ENCODE measurements around the gene BOLA1.
"Not testable (repeated sequence)": the region's sequence is repeated elsewhere in the genome, so short reads cannot be mapped to it uniquely, and the experiment has no call there.

Gene BOLA1

GRCh38 chr1:149933208-149933607, 33.8 kb downstream of the BOLA1 start:
- Histone ChIP-seq H3K27ac (ENCODE audit: low read depth, low read length) (no peak overlapping the region), H3K36me3 (ENCODE audit: insufficient read depth, low read length) (no peaks in the 10 kb centered on the region; the same call in 1 of the 2 replicates), H3K9me3 (ENCODE audit: insufficient read depth, low read depth, low read length) (no peaks in the 10 kb centered on the region), H3K27me3 (ENCODE audit: insufficient read depth, low read length) (no peaks in the 10 kb centered on the region), H3K4me3 (ENCODE audit: low read length) (no peak overlapping the region), H3K9ac (ENCODE audit: low read depth, low read length) (no peak overlapping the region), H3K4me1 (ENCODE audit: insufficient read depth, low read length) (peaks cover 21% of the 10 kb centered on the region)
- WGBS, result 92% methylated on average over 4 of the region's 4 CpGs

DNA sequence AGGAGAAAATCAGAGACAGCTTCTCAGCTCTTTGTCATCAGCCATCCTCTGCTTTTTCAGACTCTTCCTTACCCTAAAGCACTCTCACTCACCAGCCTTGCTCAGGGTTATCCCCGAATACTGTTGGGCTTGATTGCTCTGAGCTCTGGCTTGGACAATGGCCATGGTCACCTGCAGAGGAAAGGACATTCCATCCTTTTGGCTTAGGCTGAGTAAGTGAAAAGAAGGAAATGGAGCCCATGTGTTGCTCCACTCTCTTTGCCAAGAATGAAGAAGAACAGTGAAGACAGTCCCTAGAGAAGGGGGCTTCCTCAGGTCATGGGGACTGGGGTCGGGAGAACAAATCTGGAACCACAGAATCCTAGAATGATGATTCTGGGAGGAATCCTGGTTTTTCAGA, 35.0 kb downstream of the BOLA1 start:
- H3K4me1 ChIP-seq (ENCODE audit: insufficient read depth, low read length), result peaks cover 23% of the 10 kb centered on the region
- H3K27me3 ChIP-seq (ENCODE audit: insufficient read depth, low read length), result no peaks in the 10 kb centered on the region
- 83% methylated on average over 2 of the region's 2 CpGs for WGBS
- H3K27ac ChIP-seq (ENCODE audit: low read depth, low read length), result no peak overlapping the region
- no peak overlapping the region for H3K9ac ChIP-seq (ENCODE audit: low read depth, low read length)
- no peaks in the 10 kb centered on the region for H3K9me3 ChIP-seq (ENCODE audit: insufficient read depth, low read depth, low read length)
- no peaks in the 10 kb centered on the region; the same call in 1 of the 2 replicates for H3K36me3 ChIP-seq (ENCODE audit: insufficient read depth, low read length)
- H3K4me3 ChIP-seq (ENCODE audit: low read length), result no peak overlapping the region

DNA sequence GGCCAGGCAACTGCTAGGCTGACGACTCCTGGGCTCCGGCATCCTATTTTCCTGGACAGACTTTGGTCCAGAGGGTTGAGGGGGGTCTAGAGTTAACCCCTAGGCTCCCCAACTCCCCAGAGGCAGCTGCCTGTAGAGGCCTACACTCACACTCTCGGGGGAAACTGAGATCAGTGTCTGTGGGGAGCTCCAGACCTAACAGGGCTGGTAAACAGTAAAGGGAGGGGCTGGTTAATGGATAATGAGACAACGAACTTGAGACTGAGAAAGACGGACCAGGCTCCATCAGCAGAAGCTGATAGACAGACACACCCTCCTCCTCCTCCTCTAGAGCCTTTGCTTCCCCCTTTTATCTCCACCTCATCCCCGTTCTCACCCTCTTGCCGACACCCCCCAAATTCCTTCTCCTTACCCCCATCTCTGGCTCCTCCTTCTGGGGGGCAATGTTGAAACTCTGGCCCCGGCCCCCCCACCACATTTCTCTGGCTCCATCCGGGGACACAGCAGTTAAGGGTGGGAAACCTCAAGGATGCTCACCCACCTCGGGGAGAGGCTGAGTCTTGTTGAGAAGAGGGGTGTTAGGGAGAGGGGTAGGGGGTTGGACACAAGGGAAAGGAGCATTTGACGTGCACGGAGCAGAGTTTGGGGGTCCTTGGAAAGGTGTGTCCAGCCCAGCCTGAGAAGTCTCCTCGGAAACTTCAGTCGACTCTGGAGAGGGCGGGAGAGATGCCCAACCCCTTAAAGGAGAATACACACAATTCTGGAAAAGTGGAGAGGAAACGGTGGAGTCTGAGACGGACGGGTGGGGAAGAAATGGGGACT, 37.0 kb downstream of the BOLA1 start, which contains the start of gene MTMR11:
TSS of gene MTMR11 (minus strand) at position 710 of the 822 bp plus-strand sequence. CDS start at position 478, 232 bp downstream.
- H3K36me3 ChIP-seq (ENCODE audit: insufficient read depth, low read length), result no peaks in the 10 kb centered on the region
- H3K27ac ChIP-seq (ENCODE audit: low read depth, low read length), result no peak within 1 kb of the TSS
- WGBS, result 42% methylated on average over 14 of the region's 18 CpGs
- no peaks in the 10 kb centered on the region for H3K27me3 ChIP-seq (ENCODE audit: insufficient read depth, low read length)
- H3K4me1 ChIP-seq (ENCODE audit: insufficient read depth, low read length), result peaks cover 40% of the 10 kb centered on the region
- no peaks in the 10 kb centered on the region for H3K9me3 ChIP-seq (ENCODE audit: insufficient read depth, low read depth, low read length)
- peak within 1 kb of the TSS; percentile 60 for H3K4me3 ChIP-seq (ENCODE audit: low read length)
- H3K9ac ChIP-seq (ENCODE audit: low read depth, low read length), result peak within 1 kb of the TSS; percentile 45; the same call in 1 of the 2 replicates

- Histone ChIP-seq H3K4me1 (ENCODE audit: insufficient read depth, low read length) (peaks cover 46% of the 10 kb centered on the region), H3K4me3 (ENCODE audit: low read length) (peak overlapping the region; percentile 60), H3K27me3 (ENCODE audit: insufficient read depth, low read length) (no peaks in the 10 kb centered on the region), H3K27ac (ENCODE audit: low read depth, low read length) (no peak overlapping the region), H3K9ac (ENCODE audit: low read depth, low read length) (peak overlapping the region; percentile 45; the same call in 1 of the 2 replicates), H3K9me3 (ENCODE audit: insufficient read depth, low read depth, low read length) (no peaks in the 10 kb centered on the region), H3K36me3 (ENCODE audit: insufficient read depth, low read length) (no peaks in the 10 kb centered on the region)
- WGBS, result 14% methylated on average over 6 of the region's 8 CpGs
Measured at GRCh38 chr1:149936992-149937705, 37.8 kb downstream of the BOLA1 start.

DNA sequence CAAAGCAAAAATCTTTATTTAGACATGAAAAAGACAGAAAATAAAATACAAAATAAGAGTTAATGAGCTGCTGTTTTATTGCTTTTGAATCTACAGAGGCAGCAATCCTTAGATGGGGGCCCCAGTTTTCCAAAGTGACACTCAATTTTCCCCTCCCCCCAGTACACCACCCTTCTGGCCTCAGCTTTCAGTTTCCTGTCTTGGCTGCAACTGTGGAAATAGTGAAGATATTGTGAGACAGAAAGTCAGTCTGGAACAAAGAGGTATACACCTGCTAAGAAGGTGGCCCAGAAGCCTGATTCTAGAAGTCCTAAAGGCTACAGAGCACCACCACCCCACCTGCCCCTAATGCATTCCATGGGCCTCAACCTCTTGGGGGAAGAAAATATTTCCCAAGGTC, 38.4 kb downstream of the BOLA1 start:
- Histone ChIP-seq H3K36me3 (ENCODE audit: insufficient read depth, low read length) (no peaks in the 10 kb centered on the region), H3K9ac (ENCODE audit: low read depth, low read length) (peak overlapping the region; percentile 3; the same call in 1 of the 2 replicates), H3K9me3 (ENCODE audit: insufficient read depth, low read depth, low read length) (no peaks in the 10 kb centered on the region), H3K27ac (ENCODE audit: low read depth, low read length) (no peak overlapping the region), H3K4me3 (ENCODE audit: low read length) (peak overlapping the region; percentile 60), H3K4me1 (ENCODE audit: insufficient read depth, low read length) (peaks cover 51% of the 10 kb centered on the region), H3K27me3 (ENCODE audit: insufficient read depth, low read length) (no peaks in the 10 kb centered on the region)

GRCh38 chr1:149938668-149939003, 39.3 kb downstream of the BOLA1 start:
- Histone ChIP-seq H3K27ac (ENCODE audit: low read depth, low read length) (peak overlapping the region; percentile 94), H3K9ac (ENCODE audit: low read depth, low read length) (peak overlapping the region; percentile 68; the same call in 1 of the 2 replicates), H3K4me3 (ENCODE audit: low read length) (peak overlapping the region; percentile 32), H3K4me1 (ENCODE audit: insufficient read depth, low read length) (peaks cover 54% of the 10 kb centered on the region)
- not testable (repeated sequence) for H3K9me3 ChIP-seq (ENCODE audit: insufficient read depth, low read depth, low read length); H3K36me3 ChIP-seq (ENCODE audit: insufficient read depth, low read length); H3K27me3 ChIP-seq (ENCODE audit: insufficient read depth, low read length)
- 14% methylated on average over 9 of the region's 13 CpGs for WGBS

DNA sequence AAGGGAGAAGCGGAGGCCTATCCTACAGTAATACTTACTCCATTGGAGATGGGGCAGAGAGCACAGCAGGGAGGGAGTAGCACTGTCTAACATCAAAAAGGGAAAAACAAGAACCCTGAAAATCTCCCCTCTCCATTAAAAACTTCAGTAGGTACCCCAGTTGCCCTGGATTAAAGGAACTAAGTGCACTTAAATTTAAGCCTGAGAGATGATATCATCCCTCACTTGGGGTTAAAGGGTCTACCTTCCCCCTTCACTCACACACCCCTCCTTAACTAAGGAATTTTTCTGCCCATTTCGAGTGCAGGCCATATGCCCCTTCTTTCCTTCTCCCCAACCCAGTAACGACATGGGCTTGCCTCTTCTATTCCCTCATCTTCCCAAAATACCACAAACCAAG, 41.1 kb downstream of the BOLA1 start:
- Histone ChIP-seq H3K27me3 (ENCODE audit: insufficient read depth, low read length) (no peaks in the 10 kb centered on the region), H3K4me1 (ENCODE audit: insufficient read depth, low read length) (peaks cover 54% of the 10 kb centered on the region), H3K9ac (ENCODE audit: low read depth, low read length) (no peak overlapping the region), H3K9me3 (ENCODE audit: insufficient read depth, low read depth, low read length) (no peaks in the 10 kb centered on the region), H3K4me3 (ENCODE audit: low read length) (no peak overlapping the region), H3K36me3 (ENCODE audit: insufficient read depth, low read length) (peaks cover 15% of the 10 kb centered on the region), H3K27ac (ENCODE audit: low read depth, low read length) (no peak overlapping the region; the same call in 1 of the 2 replicates)
- 65% methylated on average over 3 of the region's 3 CpGs for WGBS

- Histone ChIP-seq H3K4me1 (ENCODE audit: insufficient read depth, low read length) (peaks cover 49% of the 10 kb centered on the region), H3K36me3 (ENCODE audit: insufficient read depth, low read length) (peaks cover 26% of the 10 kb centered on the region), H3K4me3 (ENCODE audit: low read length) (no peak overlapping the region), H3K27ac (ENCODE audit: low read depth, low read length) (no peak overlapping the region; the same call in none of the 2 replicates), H3K9me3 (ENCODE audit: insufficient read depth, low read depth, low read length) (no peaks in the 10 kb centered on the region), H3K9ac (ENCODE audit: low read depth, low read length) (peak overlapping the region; percentile 35; the same call in 1 of the 2 replicates), H3K27me3 (ENCODE audit: insufficient read depth, low read length) (no peaks in the 10 kb centered on the region)
- 70% methylated on average over 4 of the region's 5 CpGs for WGBS
Measured at GRCh38 chr1:149942207-149942606, 42.8 kb downstream of the BOLA1 start.

DNA sequence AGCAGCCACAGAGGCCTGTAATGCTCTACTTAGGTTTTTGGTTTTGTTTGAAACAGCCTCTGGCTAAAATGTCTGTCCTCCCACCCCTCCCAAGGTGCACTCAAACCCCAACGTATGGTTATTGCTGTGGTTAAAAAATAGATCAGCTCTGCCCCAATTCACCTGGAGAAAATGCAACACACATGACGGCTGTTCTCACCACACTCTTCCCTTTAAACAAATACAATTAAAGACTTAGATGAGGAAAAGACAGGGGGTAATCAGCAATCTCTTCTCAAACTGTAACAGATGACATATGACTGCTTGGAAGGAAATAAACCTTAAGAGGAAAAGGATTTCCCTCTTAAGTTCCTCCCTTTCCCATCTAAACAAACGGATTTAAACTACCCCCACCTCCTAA, 43.5 kb downstream of the BOLA1 start:
- Histone ChIP-seq H3K27me3 (ENCODE audit: insufficient read depth, low read length) (no peaks in the 10 kb centered on the region), H3K36me3 (ENCODE audit: insufficient read depth, low read length) (peaks cover 31% of the 10 kb centered on the region), H3K9me3 (ENCODE audit: insufficient read depth, low read depth, low read length) (no peaks in the 10 kb centered on the region), H3K4me3 (ENCODE audit: low read length) (no peak overlapping the region), H3K9ac (ENCODE audit: low read depth, low read length) (0 out of 2 replicates have a peak overlapping the region, but pooled peaks have one; percentile 6), H3K4me1 (ENCODE audit: insufficient read depth, low read length) (peaks cover 42% of the 10 kb centered on the region), H3K27ac (ENCODE audit: low read depth, low read length) (no peak overlapping the region; the same call in 1 of the 2 replicates)
- WGBS, result 66% methylated on average over 1 of the region's 3 CpGs

DNA sequence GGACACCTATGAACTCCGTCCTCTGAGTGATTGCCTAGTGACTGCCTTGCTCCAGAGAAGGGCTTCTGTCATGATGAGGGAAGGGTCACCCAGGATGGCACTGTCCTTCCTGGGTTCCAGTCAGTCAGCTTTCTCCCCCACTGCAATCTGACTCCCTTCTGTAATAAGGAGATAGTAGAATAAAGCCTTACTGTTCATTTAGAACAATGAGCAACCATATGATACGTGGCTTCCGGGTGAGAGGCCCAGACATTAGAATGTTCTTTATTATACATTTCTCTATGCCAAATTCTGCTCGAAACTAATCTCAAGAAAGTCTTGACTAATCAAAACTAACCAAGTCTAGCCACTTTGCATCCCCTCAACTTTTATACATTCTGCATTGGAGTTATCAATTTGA, 45.8 kb downstream of the BOLA1 start:
- WGBS, result 94% methylated on average over 4 of the region's 4 CpGs
- Histone ChIP-seq H3K27ac (ENCODE audit: low read depth, low read length) (no peak overlapping the region), H3K27me3 (ENCODE audit: insufficient read depth, low read length) (no peaks in the 10 kb centered on the region), H3K9me3 (ENCODE audit: insufficient read depth, low read depth, low read length) (no peaks in the 10 kb centered on the region), H3K36me3 (ENCODE audit: insufficient read depth, low read length) (peaks cover 52% of the 10 kb centered on the region), H3K9ac (ENCODE audit: low read depth, low read length) (no peak overlapping the region), H3K4me1 (ENCODE audit: insufficient read depth, low read length) (peaks cover 25% of the 10 kb centered on the region), H3K4me3 (ENCODE audit: low read length) (no peak overlapping the region)

DNA sequence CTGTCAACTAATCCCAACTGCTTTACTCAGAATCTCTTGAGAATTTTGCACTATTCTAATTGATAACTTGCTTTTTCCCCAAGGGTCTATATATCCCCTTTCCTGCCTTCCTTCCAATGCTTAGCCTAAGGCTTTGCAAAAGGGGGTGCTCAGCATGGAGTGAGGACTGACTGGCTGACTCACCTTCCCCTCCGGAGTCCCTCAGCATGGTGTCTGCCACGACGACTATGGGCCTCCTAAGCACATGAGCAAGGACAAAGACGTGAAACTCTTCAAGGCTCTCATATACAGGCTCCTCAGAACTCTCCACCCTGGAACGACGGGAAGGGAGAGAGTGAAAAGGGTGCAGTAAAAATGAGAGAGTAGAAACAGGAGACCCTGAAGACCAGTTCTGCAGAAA, 50.5 kb downstream of the BOLA1 start:
- no peaks in the 10 kb centered on the region for H3K27me3 ChIP-seq (ENCODE audit: insufficient read depth, low read length)
- no peak overlapping the region; the same call in 1 of the 2 replicates for H3K9ac ChIP-seq (ENCODE audit: low read depth, low read length)
- no peaks in the 10 kb centered on the region for H3K9me3 ChIP-seq (ENCODE audit: insufficient read depth, low read depth, low read length)
- peaks cover 46% of the 10 kb centered on the region for H3K36me3 ChIP-seq (ENCODE audit: insufficient read depth, low read length)
- peak overlapping the region; percentile 23; the same call in 1 of the 2 replicates for H3K27ac ChIP-seq (ENCODE audit: low read depth, low read length)
- no peak overlapping the region for H3K4me3 ChIP-seq (ENCODE audit: low read length)
- 60% methylated on average over 6 of the region's 6 CpGs for WGBS
- H3K4me1 ChIP-seq (ENCODE audit: insufficient read depth, low read length), result no peaks in the 10 kb centered on the region; the same call in 1 of the 2 replicates

Data from HUES64 (cell line).